Testis (tissue), 3 donors: ENCODE measurements around the gene DYRK3. TPM values are rescaled to one million over a fixed set of nuclear protein-coding genes. Genes with fewer than 3 reads are reported as not detected.

Source experiments
- DNase-seq: peaks from one replicate; pipeline ENCODE4 v3.0.0-alpha.2; 2019
- H3K27ac ChIP-seq, 2 donors: fragments of 200-600 bp; sonication (generic); one replicate each; pipeline ENCODE4 v1.5.1; 2019
- H3K27me3 ChIP-seq: fragments of 200-600 bp; sonication (generic); one replicate; pipeline ENCODE4 v1.5.1; 2019
- H3K36me3 ChIP-seq: fragments of 200-600 bp; sonication (generic); one replicate; pipeline ENCODE4 v1.5.1; 2017; ENCODE audit warnings: low read depth; ENCODE audit errors: missing control alignments
- H3K4me1 ChIP-seq: fragments of 200-600 bp; sonication (generic); one replicate; pipeline ENCODE4 v1.5.1; 2019
- H3K4me3 ChIP-seq, 2 donors: fragments of 200-600 bp; sonication (generic); one replicate each; pipeline ENCODE4 v1.5.1; 2017 to 2019
- H3K9me3 ChIP-seq: fragments of 200-600 bp; sonication (generic); one replicate; pipeline ENCODE4 v1.5.1; 2017
- CTCF ChIP-seq, 3 experiments: fragments of 450-650 bp in 2 of 3; fragments of 200-600 bp in 1 of 3; sonication (generic) in 1 of 3; IDR thresholded peaks; one replicate each; pipeline ENCODE4 v1.5.1; 2016 to 2019; ENCODE audit warnings: antibody characterized with exemption in 3 of 3, mild to moderate bottlenecking in 2 of 3, moderate library complexity in 1 of 3
- POLR2A ChIP-seq: fragments of 450-650 bp; IDR thresholded peaks from one replicate; pipeline ENCODE4 v1.6.1; 2017; ENCODE audit warnings: antibody characterized with exemption, mild to moderate bottlenecking, moderate library complexity
- WGBS, 2 donors: methylation state at CpG; one replicate each; pipeline ENCODE4 v1.1.5; 2018; 5-methylcytosine and 5-hydroxymethylcytosine counted together
- intact Hi-C: fragments of 100-400 bp; cut with DNase I; formaldehyde crosslinking; loops from one replicate; pipeline ENCODE4 v1.15.1; 2023; ENCODE audit warnings: low total_unique reads
- polyA plus RNA-seq: library from polyadenylated mRNA; stranded (reverse); fragments of 350-450 nt; fragmentation: Illumina TruSeq; extraction: RNeasy Lipid Tissue Mini Kit (QIAGEN cat#74804); gene quantifications from one replicate; pipeline ENCODE4 v1.2.3, GENCODE V29; 2014; ENCODE audit warnings: low read depth, low replicate concordance; ENCODE audit not compliant: insufficient read depth
- total RNA-seq, 2 donors: library from RNA; depleted of rRNA; stranded (reverse); fragments of >200 nt; gene quantifications; one replicate each; pipeline ENCODE4 v1.2.3, GENCODE V29; 2016

Gene DYRK3
- total and polyA plus RNA-seq, 3 donors from 2014 or later, result 36.4 to 143 (median 40.6) TPM

- Histone ChIP-seq H3K4me1 (peaks cover 5% of the 10 kb centered on the region), H3K36me3 (no peaks in the 10 kb centered on the region), H3K4me3 (no peak overlapping the region), H3K27me3 (no peaks in the 10 kb centered on the region), H3K9me3 (no peaks in the 10 kb centered on the region), H3K27ac (no peak overlapping the region)
- 80 to 89% methylated on average over 5 of the region's 5 CpGs for WGBS, 2 donors
- intact Hi-C loops, result no loop called here
- no peak for TF ChIP-seq CTCF (IDR thresholded peaks at IDR 0.05)
- no peak for TF ChIP-seq POLR2A
- DNase-seq, result no peak
Observed at GRCh38 chr1:206651958-206652890, 16.9 kb downstream of the DYRK3 start.

DNA sequence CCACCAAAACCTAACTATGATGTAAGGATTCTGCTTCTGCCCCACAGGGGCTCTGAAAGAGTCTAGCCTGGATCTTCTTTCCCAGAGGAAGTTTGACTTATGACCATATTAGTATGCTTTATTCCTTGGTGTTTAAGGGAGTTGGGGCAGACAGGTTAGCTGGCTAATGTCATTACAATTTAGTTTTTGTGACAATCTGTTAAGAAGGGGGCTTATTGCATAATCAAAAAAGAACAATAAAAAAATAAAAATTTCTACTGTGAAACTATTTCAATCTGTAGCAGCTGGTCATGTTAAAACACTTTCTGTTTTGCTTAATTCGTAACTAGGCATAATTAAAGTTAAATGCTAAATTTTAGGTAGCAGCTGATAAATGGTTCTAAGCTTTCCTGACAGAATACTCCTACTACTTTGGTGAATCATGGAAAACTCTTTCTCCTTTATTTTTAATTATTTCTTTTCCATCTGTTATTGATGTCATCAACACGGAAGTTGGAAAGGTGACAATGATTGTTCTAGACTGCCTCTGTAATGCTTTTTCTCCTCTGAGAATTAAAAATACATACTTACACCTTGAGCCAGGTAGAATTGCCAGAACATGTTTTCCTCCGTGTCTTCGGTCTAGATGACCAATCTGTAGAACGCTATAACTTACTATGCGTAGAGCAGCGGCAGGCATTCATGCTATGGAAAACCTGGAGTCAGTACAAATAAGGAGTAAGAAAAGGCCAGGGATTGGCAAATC, 18.6 kb downstream of the DYRK3 start:
- TF ChIP-seq CTCF (IDR thresholded peaks at IDR 0.05) (no peak), POLR2A (no peak)
- intact Hi-C loops, result no loop called here
- no peak overlapping the region for H3K27ac ChIP-seq
- DNase-seq, result no peak
- H3K36me3 ChIP-seq, result no peaks in the 10 kb centered on the region
- no peaks in the 10 kb centered on the region for H3K27me3 ChIP-seq
- H3K9me3 ChIP-seq, result no peaks in the 10 kb centered on the region
- no peak overlapping the region for H3K4me3 ChIP-seq
- 92 to 96% methylated on average over 7 of the region's 7 CpGs for WGBS, 2 donors
- peaks cover 6% of the 10 kb centered on the region for H3K4me1 ChIP-seq

DNA sequence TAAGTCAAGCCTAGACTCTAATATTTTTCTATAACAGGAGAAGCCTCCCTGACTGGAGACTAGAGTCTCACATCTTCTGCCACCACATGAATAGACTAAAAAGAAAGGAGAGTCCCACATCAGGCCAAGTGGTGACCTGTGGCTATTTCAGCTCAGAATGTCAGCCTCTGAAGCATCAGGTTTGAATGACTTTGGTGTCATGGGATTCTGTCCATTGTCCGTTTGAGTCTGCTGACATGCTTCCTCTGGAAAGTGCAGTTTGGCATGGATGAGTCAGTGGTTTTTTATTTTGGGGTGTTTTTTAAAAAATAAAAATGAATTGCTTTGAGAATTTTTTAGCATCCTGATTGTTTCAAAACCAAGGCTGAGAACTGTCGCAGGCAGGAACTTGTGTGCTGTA, 19.5 kb downstream of the DYRK3 start:
- intact Hi-C loops, result no loop called here
- WGBS, 2 donors, result 84 to 89% methylated on average over 2 of the region's 2 CpGs
- Histone ChIP-seq H3K27me3 (no peaks in the 10 kb centered on the region), H3K36me3 (no peaks in the 10 kb centered on the region), H3K4me1 (peaks cover 11% of the 10 kb centered on the region), H3K27ac (no peak overlapping the region), H3K4me3 (no peak overlapping the region), H3K9me3 (no peaks in the 10 kb centered on the region)
- DNase-seq, result no peak
- TF ChIP-seq CTCF (IDR thresholded peaks at IDR 0.05), result no peak
- no peak for TF ChIP-seq POLR2A

- Histone ChIP-seq H3K4me3 (no peak overlapping the region), H3K27me3 (no peaks in the 10 kb centered on the region), H3K36me3 (no peaks in the 10 kb centered on the region), H3K27ac (no peak overlapping the region), H3K4me1 (peaks cover 11% of the 10 kb centered on the region), H3K9me3 (no peaks in the 10 kb centered on the region)
- no peak for DNase-seq
- intact Hi-C loops, result no loop called here
- 68 to 77% methylated on average over 4 of the region's 4 CpGs for WGBS, 2 donors
- TF ChIP-seq POLR2A (no peak), CTCF (IDR thresholded peaks at IDR 0.05) (no peak)
Observed at GRCh38 chr1:206655471-206655882, 20.1 kb downstream of the DYRK3 start.
